RKO (cell line): ENCODE measurements around the gene VASH2.
"Not testable (repeated sequence)": the region's sequence is repeated elsewhere in the genome, so short reads cannot be mapped to it uniquely, and the experiment has no call there.

Source experiments
- DNase-seq: peaks from one replicate; pipeline ENCODE4 v3.0.0-alpha.2; 2016; ENCODE audit warnings: low spot score

VASH2 gene

DNA sequence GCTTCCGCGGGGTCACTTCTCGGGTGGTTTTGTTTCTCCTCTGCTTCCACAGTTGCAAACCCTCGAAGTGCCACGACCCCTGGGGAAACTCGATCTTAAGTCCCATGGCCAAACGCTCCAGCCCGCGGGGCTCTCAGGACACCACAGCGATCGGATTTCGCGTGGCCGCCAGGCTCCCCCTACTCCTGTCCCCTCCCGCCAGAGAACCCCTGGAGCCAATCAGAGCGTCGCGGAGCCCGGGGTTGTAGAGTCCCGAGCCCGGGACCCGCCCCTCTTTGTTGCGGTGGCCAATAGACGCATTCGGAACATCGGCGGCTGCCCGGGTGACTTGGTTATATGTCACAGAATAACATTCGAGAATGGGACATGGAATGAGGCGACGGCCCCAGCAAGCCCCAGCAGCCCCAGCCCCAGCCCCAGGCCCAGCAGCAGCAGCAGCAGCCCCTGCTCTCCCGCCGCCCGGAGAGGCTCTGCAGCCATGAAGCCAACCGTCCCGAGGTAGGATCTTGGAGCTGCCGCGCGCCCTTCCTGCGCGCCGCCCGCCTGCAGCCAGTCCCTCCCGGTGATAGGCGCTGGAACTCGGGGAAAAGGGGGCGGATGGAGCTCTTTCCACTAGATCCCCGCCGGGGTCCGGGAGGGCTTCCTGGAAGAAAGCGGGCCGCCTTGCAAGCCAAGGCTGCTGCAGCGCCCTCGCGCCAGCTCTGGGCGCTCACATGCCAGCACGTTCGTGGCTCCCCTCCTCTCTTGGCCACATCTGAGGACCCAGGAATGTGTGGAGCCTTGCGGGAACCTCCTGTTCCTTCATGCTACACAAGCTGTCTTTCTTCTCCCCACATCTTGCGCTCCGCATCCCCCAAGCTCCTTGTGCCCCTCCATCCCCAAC, at the start of gene VASH2:
VASH2 (plus strand) TSS at position 299 of the 883 bp plus-strand sequence. CDS start 1,002 bp downstream, outside the sequence.
- peak; percentile 80 for DNase-seq

- no peak for DNase-seq
These were observed 49.1 kb upstream of the VASH2 start for GRCh38 chr1:212901290-212901689.

- no peak for DNase-seq
These were observed 48.3 kb upstream of the VASH2 start for GRCh38 chr1:212902054-212902453.

DNA sequence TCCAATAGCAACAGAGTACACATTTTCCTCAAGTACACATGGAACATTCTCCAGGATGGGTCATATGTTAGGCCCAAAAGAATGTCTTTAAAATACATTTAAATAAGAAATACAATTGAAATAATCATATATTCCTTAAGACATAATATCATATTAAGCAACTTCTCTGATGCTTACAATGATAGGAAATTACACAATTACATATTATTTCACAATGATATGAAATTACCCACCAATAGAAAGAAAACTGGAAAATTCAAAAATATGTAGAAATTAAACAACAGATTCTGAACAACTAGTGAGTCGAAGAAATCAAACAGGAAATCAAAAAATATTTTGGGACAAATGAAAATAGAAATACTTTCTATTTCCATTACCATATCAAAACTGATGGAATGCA, 46.7 kb upstream of the VASH2 start:
- DNase-seq = no peak

DNA sequence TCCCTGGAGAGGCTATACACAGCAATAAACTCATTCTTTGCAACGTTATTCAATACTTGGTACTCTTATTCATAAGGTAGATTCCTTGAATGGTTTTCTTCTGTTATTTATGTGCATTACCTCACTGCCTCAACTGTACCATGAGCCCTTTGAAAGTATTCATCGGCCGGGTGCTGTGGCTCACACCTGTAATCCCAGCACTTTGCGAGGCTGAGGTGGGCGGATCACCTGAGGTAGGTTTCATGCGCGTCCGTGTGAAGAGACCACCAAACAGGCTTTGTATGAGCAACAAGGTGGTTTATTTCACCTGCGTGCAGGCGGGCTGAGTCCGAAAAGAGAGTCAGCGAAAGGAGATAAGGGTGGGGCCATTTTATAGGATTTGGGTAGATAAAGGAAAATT, 42.3 kb upstream of the VASH2 start:
- DNase-seq = not testable (repeated sequence)

DNA sequence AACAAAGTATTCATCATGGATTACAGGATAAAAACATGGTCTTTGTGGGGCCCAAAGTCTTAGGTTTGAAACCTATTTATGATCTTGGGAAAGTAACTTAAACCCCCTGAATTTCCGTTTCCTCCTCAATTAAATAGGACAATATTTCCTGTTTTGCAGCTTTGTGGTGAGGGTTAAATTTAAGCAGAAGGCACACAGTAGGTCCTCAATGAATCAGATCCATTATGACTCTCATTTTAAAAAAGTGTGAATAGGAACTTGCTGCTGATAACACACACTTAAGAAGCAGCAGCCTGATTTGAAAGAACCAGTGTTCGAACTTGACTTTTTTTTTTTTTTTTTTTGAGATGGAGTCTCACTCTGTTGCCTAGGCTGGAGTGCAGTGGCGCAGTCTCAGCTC, 41.4 kb upstream of the VASH2 start:
- DNase-seq = no peak

GRCh38 chr1:212909652-212910063, 40.7 kb upstream of the VASH2 start:
- DNase-seq = no peak

DNA sequence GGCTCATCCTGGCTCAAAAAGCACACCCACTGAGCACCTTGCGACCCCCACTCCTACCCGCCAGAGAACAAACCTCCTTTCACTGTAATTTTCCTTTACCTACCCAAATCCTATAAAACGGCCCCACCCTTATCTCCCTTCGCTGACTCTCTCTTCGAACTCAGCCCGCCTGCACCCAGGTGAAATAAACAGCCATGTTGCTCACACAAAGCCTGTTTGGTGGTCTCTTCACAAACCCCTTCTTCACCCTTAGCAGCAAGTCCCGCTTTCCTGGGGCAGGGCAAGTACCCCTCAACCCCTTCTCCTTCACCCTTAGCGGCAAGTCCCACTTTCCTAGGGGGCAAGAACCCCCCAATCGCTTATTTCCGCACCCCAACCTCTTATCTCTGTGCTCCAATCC, 40.1 kb upstream of the VASH2 start:
- not testable (repeated sequence) for DNase-seq

- DNase-seq = not testable (repeated sequence)
These were observed 36.7 kb upstream of the VASH2 start for GRCh38 chr1:212913638-212914037.

DNA sequence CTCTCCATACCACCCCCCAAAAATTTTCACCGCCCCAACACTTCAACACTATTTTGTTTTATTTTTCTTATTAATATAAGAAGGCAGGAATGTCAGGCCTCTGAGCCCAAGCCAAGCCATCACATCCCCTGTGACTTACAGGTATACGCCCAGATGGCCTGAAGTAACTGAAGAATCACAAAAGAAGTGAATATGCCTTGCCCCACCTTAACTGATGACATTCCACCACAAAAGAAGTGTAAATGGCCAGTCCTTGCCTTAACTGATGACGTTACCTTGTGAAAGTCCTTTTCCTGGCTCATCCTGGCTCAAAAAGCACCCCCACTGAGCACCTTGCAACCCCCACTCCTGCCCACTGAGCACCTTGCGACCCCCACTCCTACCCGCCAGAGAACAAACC, 36.2 kb upstream of the VASH2 start:
- not testable (repeated sequence) for DNase-seq

GRCh38 chr1:212914789-212915188, 35.6 kb upstream of the VASH2 start:
- no peak for DNase-seq

GRCh38 chr1:212915245-212916091, 34.9 kb upstream of the VASH2 start:
- DNase-seq = no peak

GRCh38 chr1:212916481-212917133, 33.7 kb upstream of the VASH2 start:
- DNase-seq = no peak

DNA sequence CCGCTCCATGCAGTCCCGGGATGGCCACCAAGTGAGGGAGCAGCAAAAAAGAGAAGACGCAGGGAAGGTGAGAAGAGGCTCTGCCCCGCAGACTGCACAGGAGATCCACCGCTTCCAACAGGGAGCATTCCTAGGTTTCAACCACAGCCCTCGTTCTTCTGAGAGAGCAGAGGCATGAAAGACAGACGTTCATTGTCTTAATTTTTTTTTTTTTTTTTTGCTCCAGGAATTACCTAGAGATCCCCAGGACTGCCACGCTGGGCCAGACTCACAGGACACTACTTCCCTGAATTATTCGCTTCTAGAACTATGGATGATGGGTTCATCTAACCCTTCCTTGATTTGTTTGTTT, 33.2 kb upstream of the VASH2 start:
- no peak for DNase-seq

DNA sequence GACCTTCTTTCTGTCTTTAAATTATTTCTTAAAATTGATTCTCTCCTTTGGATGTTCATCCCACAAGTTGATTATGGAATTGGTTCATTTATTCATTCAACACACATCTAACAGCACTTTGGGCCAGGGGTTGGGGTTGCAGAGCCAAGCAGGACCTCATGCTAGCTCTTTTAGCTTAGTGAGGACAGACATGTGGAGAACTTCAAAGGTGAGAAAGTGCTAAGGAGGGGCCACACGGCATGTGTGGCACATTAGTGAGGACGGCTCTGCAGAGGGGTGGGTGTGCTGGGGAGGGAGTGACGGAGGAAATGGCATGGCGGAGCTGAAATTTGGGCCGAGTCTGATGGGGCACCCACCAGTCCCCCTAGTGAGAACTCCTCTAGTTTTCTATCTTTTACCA, 32.5 kb upstream of the VASH2 start:
- no peak for DNase-seq

GRCh38 chr1:212918824-212919223, 31.5 kb upstream of the VASH2 start:
- no peak for DNase-seq

DNA sequence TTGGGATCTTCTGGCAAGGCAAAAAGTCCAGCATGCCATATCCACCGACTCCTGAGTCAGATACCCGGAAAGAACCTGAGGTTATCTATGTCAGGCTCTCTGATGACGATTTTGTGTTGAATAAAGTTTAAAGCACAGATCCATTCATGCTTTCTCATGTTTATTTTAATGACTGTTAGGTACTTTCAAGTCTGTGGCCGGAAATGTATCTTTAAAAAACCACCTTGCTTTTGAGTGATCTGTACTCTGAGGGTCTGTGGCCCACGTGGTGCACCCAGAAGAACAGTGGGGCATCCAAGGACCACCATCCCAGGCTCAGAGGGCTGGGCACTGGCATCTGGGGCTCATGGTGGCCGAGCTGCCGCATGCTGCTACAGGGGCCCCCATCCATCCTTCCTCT, 30.1 kb upstream of the VASH2 start:
- no peak for DNase-seq

- DNase-seq = no peak
These were observed 29.4 kb upstream of the VASH2 start for GRCh38 chr1:212920896-212921295.

DNA sequence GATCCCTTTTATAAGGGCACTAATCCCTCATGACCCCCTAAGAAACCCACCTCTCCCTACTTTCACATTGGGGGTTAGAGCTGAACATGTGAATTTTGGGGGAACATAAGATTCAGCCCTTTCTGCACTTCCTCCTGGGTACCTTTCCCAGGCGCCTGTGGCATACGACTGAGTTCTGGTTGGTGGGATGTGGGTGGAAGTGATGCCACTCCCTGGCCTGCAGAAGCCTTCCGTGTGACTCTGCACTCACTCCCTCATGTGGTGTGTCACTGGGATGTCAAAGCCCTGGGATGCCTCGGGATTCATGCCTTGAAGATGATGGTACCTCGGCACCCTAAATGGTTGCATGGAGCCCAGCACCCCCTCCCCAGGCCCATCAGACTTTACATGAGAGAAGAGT, 28.3 kb upstream of the VASH2 start:
- DNase-seq = no peak

- no peak for DNase-seq
These were observed 24.0 kb upstream of the VASH2 start for GRCh38 chr1:212926372-212926771.

DNA sequence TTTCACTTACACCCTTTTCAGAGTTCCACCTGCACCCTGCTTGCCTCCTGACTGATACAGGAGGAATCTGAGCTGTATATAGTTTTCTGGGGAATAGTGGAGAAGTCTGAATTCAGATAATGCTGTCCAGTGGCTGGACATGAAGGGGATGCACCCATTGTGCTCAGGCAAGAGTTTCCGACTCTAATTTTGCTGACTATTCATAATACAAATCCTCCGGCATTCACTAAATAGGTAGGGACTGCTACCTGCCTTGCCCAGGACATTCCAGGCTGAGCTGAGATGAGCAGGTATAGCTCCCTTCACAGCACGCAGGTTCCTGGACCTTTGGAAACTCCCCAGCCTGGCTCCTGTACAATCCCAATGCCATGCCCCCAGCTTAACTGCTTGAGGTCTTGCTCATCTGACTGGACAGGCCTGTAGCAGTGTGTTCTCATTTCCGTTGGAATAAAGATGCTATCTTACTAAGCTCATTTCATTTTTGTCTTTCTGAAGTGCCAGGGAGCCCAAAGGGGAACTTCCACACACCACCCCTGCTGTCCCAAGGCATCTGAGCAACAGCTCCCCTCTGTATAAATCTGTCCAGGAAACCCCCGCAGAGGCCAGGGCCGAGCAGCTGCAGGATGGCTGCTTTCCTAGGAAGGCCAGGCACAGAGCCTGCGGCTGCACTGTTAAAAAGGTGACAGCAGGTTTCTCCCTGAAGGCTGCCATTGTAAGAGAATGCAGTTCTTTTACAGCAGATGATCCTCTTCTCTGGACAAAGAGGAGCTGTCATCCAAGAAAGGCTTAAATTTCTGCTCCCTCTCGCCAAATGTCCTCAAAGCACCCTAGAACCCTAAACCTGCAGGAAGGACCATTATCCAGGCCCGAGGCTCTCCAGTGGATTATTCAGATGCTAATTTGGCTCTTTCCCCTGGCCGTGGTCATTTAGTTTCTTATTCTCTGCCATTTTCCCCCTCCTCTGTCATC, 21.7 kb upstream of the VASH2 start:
- no peak for DNase-seq
